ENCODE measurements around the gene MYL6B.

The MYL6B gene

GRCh38 chr12:56198836-56199235 lies 46.4 kb downstream of the MYL6B start:
- DNase-seq (ENCODE audit: extremely low spot score, insufficient read length, low read depth) (no peak), FAIRE-seq (no peak)

- no peak for DNase-seq (ENCODE audit: extremely low spot score, insufficient read length, low read depth)
- FAIRE-seq, result no peak
Observed at GRCh38 chr12:56202366-56202765, 50.0 kb downstream of the MYL6B start.

- DNase-seq (ENCODE audit: extremely low spot score, insufficient read length, low read depth) (no peak), FAIRE-seq (no peak)
Observed at GRCh38 chr12:56202838-56203237, 50.5 kb downstream of the MYL6B start.

GRCh38 chr12:56204275-56204674 lies 51.9 kb downstream of the MYL6B start:
- DNase-seq (ENCODE audit: extremely low spot score, insufficient read length, low read depth), result no peak
- FAIRE-seq, result no peak

- DNase-seq (ENCODE audit: extremely low spot score, insufficient read length, low read depth) (no peak), FAIRE-seq (no peak)
Observed at GRCh38 chr12:56205445-56205844, 53.1 kb downstream of the MYL6B start.

- DNase-seq (ENCODE audit: extremely low spot score, insufficient read length, low read depth) (no peak), FAIRE-seq (no peak)
Observed at GRCh38 chr12:56206452-56207166, 54.2 kb downstream of the MYL6B start.
